ENCODE measurements around the gene VPS26B. TPM values are rescaled to one million over a fixed set of nuclear protein-coding genes. Genes with fewer than 3 reads are reported as not detected.

The VPS26B gene
- total and polyA plus RNA-seq, 2 donors (not counting 3 experiments of a cell fraction or from before 2014, with no cell fraction given): 40.2 to 53.1 TPM

- no peak overlapping the region for H3K4me3 ChIP-seq (replicated peaks in 1 of 3; ENCODE audit: insufficient read depth in 1 of 3, low read depth in 1 of 3, low read length in 3 of 3)
- H3K9ac ChIP-seq (replicated peaks; ENCODE audit: extremely low read depth, insufficient read depth, low read length): no peak overlapping the region
- FAIRE-seq: no peak
- no peaks in the 10 kb centered on the region for H3K36me3 ChIP-seq (ENCODE audit: control insufficient read depth in 2 of 2, extremely low read depth in 1 of 2, insufficient read depth in 2 of 2, low read length in 2 of 2)
- ChIA-PET CTCF (no interaction called here), POLR2A (no interaction called here)
- H3K27ac ChIP-seq (ENCODE audit: insufficient read depth, low read depth, low read length): no peak overlapping the region
- H4K20me1 ChIP-seq (replicated peaks; ENCODE audit: control insufficient read depth, extremely low read depth, insufficient read depth, low read length): no peaks in the 10 kb centered on the region
- dilution Hi-C loops (cut with MboI; ENCODE audit: extremely low pct_ligation_motif_present, low sequenced_read_pairs): no loop called here
- H3K4me2 ChIP-seq (ENCODE audit: insufficient read depth, low read length): no peak overlapping the region
- intact Hi-C loops (cut with micrococcal nuclease): no loop called here
- H3K79me2 ChIP-seq (ENCODE audit: control insufficient read depth, insufficient read depth, low read length): no peaks in the 10 kb centered on the region
- TF ChIP-seq MYC (IDR thresholded peaks at IDR 0.05; ENCODE audit: low read depth, low read length) (no peak), GATA2 (IDR thresholded peaks at IDR 0.05; ENCODE audit: insufficient read depth, insufficient read length, low read depth, low read length) (no peak), POLR2A (IDR thresholded peaks at IDR 0.05; ENCODE audit: low read depth, low read length) (no peak), EZH2 (IDR thresholded peaks at IDR 0.05; ENCODE audit: borderline replicate concordance, low read depth, low read length, severe bottlenecking) (no peak), JUN (IDR thresholded peaks at IDR 0.05; ENCODE audit: borderline replicate concordance, insufficient read depth, insufficient read length, low read depth) (no peak), FOS (IDR thresholded peaks at IDR 0.05; ENCODE audit: borderline replicate concordance, insufficient read depth, low read length) (no peak), POLR2AphosphoS5 (IDR thresholded peaks at IDR 0.05; ENCODE audit: insufficient read depth, low read depth, low read length) (no peak)
- TF ChIP-seq, protein P1, sequence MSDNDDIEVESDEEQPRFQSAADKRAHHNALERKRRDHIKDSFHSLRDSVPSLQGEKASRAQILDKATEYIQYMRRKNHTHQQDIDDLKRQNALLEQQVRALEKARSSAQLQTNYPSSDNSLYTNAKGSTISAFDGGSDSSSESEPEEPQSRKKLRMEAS (IDR thresholded peaks at IDR 0.05; ENCODE audit: insufficient read depth, insufficient read length): no peak
- TF ChIP-seq, protein P2, sequence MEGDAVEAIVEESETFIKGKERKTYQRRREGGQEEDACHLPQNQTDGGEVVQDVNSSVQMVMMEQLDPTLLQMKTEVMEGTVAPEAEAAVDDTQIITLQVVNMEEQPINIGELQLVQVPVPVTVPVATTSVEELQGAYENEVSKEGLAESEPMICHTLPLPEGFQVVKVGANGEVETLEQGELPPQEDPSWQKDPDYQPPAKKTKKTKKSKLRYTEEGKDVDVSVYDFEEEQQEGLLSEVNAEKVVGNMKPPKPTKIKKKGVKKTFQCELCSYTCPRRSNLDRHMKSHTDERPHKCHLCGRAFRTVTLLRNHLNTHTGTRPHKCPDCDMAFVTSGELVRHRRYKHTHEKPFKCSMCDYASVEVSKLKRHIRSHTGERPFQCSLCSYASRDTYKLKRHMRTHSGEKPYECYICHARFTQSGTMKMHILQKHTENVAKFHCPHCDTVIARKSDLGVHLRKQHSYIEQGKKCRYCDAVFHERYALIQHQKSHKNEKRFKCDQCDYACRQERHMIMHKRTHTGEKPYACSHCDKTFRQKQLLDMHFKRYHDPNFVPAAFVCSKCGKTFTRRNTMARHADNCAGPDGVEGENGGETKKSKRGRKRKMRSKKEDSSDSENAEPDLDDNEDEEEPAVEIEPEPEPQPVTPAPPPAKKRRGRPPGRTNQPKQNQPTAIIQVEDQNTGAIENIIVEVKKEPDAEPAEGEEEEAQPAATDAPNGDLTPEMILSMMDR (IDR thresholded peaks at IDR 0.05; ENCODE audit: extremely low read depth in 1 of 2, insufficient read depth in 1 of 2, low read depth in 1 of 2, low read length in 2 of 2): no peak
- H3K9me3 ChIP-seq (replicated peaks; ENCODE audit: control insufficient read depth, insufficient read depth, low read length): no peaks in the 10 kb centered on the region
- H2AFZ ChIP-seq (ENCODE audit: low read depth, low read length): no peak overlapping the region
- no TSS peak for BruUV-seq (replicated peaks)
- H3K27me3 ChIP-seq (ENCODE audit: control insufficient read depth in 2 of 2, insufficient read depth in 2 of 2, low read length in 2 of 2): no peaks in the 10 kb centered on the region
- H3K9me1 ChIP-seq (replicated peaks; ENCODE audit: control insufficient read depth, extremely low read depth, insufficient read depth, low read length): no peaks in the 10 kb centered on the region
- DNase-seq (ENCODE audit: low read depth, low spot score): no peak
- no peaks in the 10 kb centered on the region for H3K4me1 ChIP-seq (ENCODE audit: control insufficient read depth, extremely low read depth, insufficient read depth, low read length)
Observed at GRCh38 chr11:134287561-134287960, 63.1 kb downstream of the VPS26B start.
